GM19099 (cell line): ENCODE results near the gene SERINC2.

ENCODE experiments used
- POLR2A ChIP-seq: IDR thresholded peaks from 3 replicates; pipeline ENCODE4 v1.6.1; 2011; ENCODE audit warnings: low read depth; ENCODE audit not compliant: insufficient read length; ENCODE audit errors: extremely low read depth

The SERINC2 gene

DNA sequence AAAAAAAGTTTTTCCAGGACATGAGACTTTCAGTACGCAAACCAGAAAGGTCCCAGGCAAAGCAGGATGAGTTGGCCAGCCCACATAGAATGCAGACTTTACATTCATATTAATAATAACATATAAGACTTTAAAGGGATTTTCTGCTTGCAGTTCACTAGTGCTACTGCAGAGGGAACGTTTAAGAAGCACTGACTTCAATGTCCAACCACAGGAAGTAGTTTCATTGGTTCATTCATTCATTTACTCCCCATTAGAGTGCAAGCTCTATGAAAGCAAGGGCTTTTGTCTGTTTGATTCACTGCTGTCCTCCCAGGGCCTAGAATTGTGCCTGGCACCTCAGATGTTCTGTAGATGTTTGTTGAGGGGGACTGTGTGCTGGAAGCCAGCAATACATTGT lies 11.8 kb upstream of the SERINC2 start:
- TF ChIP-seq POLR2A, result no peak

DNA sequence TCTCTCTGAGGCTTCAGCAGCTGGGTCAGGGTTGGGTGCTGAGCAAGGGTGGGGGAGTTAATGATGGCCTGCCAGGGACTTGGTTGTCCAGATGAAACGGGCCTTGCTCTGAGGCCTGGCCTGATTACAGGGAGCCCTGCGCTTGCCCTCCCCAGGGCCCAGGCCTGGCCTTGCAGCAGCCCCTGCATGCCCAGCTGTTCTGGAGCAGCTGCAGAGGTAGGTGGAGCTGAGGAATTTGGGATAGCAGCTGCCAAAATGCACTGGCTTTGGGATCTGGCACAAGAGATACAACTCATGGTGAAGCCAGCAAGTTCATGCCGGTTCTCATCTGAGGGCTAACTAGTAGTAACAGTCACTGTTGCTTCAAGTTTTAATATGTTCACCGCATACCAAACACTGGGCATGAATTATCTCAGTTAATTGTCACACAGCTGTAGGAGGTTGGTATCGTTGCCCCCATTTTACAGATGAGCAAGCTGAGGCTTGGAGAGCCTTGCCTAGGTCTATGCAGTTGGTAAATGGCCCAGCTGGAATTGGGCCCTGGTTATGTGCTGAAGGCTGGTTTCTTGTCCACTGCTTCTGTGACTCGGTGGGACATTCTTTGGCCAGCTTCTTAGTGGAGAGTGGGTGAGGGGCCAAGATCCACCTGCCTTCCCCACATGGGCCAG lies 7.3 kb upstream of the SERINC2 start:
- TF ChIP-seq POLR2A, result no peak

- TF ChIP-seq POLR2A, result no peak
Observed at GRCh38 chr1:31407029-31407626, 5.9 kb upstream of the SERINC2 start.

DNA sequence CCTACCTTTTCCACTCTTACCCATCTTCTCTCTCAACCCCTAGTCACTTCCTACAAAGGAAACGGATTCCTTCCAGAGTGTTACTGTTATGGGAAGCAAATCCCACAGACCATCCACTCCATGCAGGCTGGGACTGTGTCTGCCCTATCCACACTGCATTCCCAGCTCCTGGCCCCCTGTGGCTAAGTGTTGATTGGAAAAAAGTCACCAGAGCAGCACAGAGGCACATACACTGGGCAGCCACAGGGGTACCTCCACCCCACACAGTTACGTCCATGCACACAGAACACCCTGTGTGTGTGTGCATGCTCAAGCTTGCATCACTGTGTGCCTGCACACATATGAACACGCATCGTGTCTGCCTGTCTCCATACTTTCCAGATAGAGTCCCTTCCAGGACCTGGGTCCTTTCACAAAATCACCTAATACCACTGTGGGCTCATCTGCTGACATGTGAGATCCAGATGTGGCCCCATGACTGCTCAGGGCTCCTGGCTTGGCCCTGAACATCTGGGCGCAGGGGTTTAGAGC lies 4.2 kb upstream of the SERINC2 start:
- no peak for TF ChIP-seq POLR2A

- no peak for TF ChIP-seq POLR2A
Observed at GRCh38 chr1:31409946-31410858, 2.8 kb upstream of the SERINC2 start.

- TF ChIP-seq POLR2A, result no peak
Observed at GRCh38 chr1:31410871-31411270, 2.1 kb upstream of the SERINC2 start.

GRCh38 chr1:31412205-31412604 lies 808 bp upstream of the SERINC2 start:
- TF ChIP-seq POLR2A, result no peak

GRCh38 chr1:31413405-31414001 lies 490 bp downstream of the SERINC2 start:
- TF ChIP-seq POLR2A, result no peak

GRCh38 chr1:31414980-31415370 lies 2.0 kb downstream of the SERINC2 start:
- TF ChIP-seq POLR2A, result no peak

GRCh38 chr1:31415658-31416057 lies 2.6 kb downstream of the SERINC2 start:
- no peak for TF ChIP-seq POLR2A

DNA sequence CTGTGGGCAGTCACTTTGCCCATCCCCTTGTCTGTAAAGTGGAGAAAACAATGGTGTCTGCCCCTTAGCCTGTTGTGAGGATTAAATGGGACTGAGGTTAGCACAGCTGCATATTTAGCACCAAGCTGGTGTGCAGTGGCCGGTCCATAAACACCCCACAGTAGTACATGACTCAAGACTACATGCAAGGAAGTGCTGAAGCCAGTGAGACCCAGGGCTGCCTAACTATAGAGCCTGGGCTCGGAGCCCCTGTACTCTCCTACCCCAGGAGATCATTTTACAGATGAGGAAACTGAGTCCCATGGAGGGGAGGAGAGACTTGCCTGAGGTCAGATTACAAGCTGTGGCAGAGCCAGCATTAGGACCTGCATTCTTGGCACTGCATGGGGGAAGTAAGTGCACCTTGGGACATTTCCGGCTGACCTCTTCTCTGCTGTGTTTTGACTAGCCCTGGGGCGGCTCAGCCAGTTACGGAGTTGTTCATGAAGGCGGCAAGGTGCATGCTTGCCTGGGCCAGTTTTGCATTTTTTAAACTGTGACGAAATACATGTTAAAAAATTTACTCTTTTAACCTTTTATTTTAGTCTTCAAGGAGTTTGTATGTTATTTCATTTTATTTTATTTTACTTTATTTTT lies 3.2 kb downstream of the SERINC2 start:
- no peak for TF ChIP-seq POLR2A

DNA sequence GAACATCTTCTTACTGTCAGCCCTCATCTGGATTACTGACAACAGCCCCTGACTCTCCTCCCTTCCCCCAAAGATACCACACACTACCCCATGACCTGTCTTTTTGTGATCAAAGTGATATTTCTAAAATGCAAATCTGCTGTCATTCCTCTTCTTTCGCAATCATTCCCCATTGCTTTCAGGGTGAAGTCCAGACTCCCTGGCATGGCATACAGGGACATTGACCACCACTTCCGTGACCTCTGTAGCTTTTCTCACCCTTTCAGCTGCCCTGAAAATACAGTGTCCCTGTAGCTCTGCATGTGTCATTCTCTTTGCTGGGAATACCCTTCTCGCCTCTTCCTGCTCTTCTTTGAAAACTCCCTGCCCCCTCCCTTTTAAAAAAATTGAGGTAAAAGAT lies 4.1 kb downstream of the SERINC2 start:
- no peak for TF ChIP-seq POLR2A

GRCh38 chr1:31418626-31419323 lies 5.8 kb downstream of the SERINC2 start:
- no peak for TF ChIP-seq POLR2A

GRCh38 chr1:31420716-31421115 lies 7.7 kb downstream of the SERINC2 start:
- no peak for TF ChIP-seq POLR2A
